Activated naive CD4-positive, alpha-beta T cell treated with anti-CD3 and anti-CD28 coated beads, Interleukin-2, amount 10 ng/mL, durations not matched to agents 7 days and 5 days (primary cell): ENCODE measurements around the gene ENTPD5.
"Not testable (repeated sequence)": the region's sequence is repeated elsewhere in the genome, so short reads cannot be mapped to it uniquely, and the experiment has no call there.

Experiments used
- CTCF ChIA-PET: fragments of 350-600 bp; sonication (Branson Sonifier 250); formaldehyde crosslinking; loops from one replicate; lab custom pipeline; 2021; ENCODE audit warnings: antibody characterized with exemption; lab: Charles Lee
- DNase-seq: peaks from one replicate; pipeline ENCODE4 v3.0.0-alpha.2; 2020
- H3K27ac Mint-ChIP-seq: one replicate; pipeline ENCODE4 v1.8.0; 2021; ENCODE audit warnings: mild to moderate bottlenecking, moderate library complexity, mixed read lengths
- H3K27me3 Mint-ChIP-seq: one replicate; pipeline ENCODE4 v1.8.0; 2021; ENCODE audit warnings: mild to moderate bottlenecking, mixed read lengths
- H3K36me3 Mint-ChIP-seq: one replicate; pipeline ENCODE4 v1.8.0; 2021; ENCODE audit warnings: mixed read lengths
- H3K4me1 Mint-ChIP-seq: one replicate; pipeline ENCODE4 v1.8.0; 2021; ENCODE audit warnings: mixed read lengths
- H3K4me3 Mint-ChIP-seq: one replicate; pipeline ENCODE4 v1.8.0; 2021; ENCODE audit warnings: mild to moderate bottlenecking, moderate library complexity, mixed read lengths
- H3K9me3 Mint-ChIP-seq: one replicate; pipeline ENCODE4 v1.8.0; 2021; ENCODE audit warnings: mixed read lengths

Gene ENTPD5

DNA sequence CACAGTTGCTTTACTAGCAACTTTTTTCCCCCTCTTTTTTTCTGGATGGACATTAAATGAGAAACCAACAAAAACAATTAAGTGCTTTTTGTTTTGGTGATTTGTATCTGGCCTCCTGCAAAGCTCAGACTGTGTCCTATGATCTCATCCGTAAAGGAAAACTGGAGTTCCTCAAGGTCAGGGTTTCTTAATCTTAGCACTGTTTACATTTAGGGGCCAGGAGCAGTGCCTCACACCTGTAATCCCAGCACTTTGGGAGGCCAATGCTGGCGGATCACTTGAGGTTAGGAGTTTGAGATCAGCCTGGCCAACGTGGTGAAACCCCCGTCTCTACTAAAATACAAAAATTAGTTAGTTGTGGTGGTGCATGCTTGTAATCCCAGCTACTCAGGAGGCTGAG is 28.0 kb downstream of the ENTPD5 start:
- H3K4me3 Mint-ChIP-seq: no peak overlapping the region
- peaks cover 12% of the 10 kb centered on the region for H3K36me3 Mint-ChIP-seq
- H3K9me3 Mint-ChIP-seq: no peaks in the 10 kb centered on the region
- no peak overlapping the region for H3K27ac Mint-ChIP-seq
- H3K4me1 Mint-ChIP-seq: no peaks in the 10 kb centered on the region
- CTCF ChIA-PET: no interaction called here
- no peaks in the 10 kb centered on the region for H3K27me3 Mint-ChIP-seq
- no peak for DNase-seq

DNA sequence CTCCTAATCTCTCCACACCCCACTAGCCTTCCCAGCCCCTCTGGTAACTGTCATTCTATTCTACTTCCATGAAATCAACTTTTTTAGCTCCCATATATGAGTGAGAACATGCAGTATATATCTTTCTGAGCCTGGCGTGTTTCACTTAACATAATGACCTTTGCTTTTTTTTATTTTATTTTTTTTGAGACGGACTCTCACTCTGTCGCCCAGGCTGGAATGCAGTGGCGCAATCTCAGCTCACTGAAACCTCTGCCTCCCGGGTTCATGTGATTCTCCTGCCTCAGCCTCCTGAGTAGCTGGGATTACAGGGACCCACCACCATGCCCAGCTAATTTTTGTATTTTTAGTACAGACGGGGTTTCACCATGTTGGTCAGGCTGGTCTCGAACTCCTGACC is 30.4 kb downstream of the ENTPD5 start:
- H3K4me1 Mint-ChIP-seq, DNase-seq, CTCF ChIA-PET, H3K4me3 Mint-ChIP-seq, H3K27ac Mint-ChIP-seq, H3K27me3 Mint-ChIP-seq, H3K9me3 Mint-ChIP-seq: not testable (repeated sequence)
- H3K36me3 Mint-ChIP-seq: peaks cover 18% of the 10 kb centered on the region

DNA sequence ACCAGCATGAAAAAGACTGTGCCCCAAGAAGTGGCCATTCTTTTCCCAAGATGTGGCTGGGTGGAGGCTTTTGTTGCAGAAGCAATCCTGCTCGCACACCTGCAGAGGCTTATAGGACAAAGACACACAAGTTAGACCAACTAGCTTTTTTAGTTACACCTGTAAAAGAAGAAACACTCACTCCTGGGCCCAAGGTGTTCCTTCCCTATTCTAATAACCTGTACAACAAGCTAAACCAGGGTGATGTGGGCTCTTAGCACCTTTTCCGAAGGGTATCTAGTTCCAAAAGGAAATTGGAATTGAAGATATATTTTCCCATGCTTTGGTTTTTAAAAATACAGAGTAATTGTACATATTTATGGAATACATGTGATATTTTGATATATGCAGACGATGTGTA is 31.0 kb downstream of the ENTPD5 start:
- no peak overlapping the region for H3K27ac Mint-ChIP-seq
- CTCF ChIA-PET: no interaction called here
- no peaks in the 10 kb centered on the region for H3K27me3 Mint-ChIP-seq
- no peaks in the 10 kb centered on the region for H3K4me1 Mint-ChIP-seq
- DNase-seq: no peak
- no peaks in the 10 kb centered on the region for H3K9me3 Mint-ChIP-seq
- H3K36me3 Mint-ChIP-seq: peaks cover 18% of the 10 kb centered on the region
- no peak overlapping the region for H3K4me3 Mint-ChIP-seq

DNA sequence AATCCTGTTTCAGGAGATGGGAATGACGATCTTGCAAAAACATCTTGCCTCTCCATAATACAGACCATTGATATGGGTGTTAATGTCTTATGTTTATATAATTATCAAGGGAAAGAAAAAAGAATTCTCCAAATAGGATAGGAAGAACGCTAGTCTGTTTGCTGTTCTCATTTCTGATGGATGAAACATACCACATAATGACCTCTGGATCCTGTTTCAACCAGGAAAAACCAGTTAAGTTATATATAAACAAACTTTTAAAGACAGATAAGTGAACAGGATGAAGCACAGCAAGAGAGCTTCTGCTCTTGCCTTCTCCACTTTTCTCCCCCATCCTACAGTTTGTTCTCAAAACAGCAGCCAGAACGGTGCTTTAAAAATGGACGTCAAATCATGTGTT is 41.2 kb downstream of the ENTPD5 start:
- DNase-seq: no peak
- Mint-ChIP-seq H3K9me3 (no peaks in the 10 kb centered on the region), H3K4me3 (no peak overlapping the region), H3K27me3 (no peaks in the 10 kb centered on the region), H3K36me3 (peaks cover 3% of the 10 kb centered on the region), H3K4me1 (no peaks in the 10 kb centered on the region), H3K27ac (no peak overlapping the region)
- CTCF ChIA-PET: no interaction called here

DNA sequence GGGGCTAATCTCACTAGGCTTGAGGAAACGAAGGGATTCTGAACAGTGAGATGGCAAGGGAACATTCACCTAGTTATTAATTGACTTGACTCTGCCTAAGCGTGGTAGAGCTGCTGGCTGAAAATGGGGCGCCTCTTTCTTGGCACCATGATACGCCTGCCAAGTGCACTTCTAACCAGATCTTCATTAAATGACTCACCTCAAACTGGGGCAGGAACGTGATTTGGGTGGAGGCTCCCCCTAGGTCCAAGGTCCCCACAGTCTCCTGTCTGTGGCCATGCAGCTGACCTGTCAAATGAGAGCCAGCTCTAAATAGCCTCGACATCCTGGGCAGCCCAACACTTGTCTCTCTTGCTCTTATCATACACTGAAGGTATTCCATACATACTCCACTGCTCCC is 43.0 kb downstream of the ENTPD5 start:
- no peak overlapping the region for H3K27ac Mint-ChIP-seq
- no peaks in the 10 kb centered on the region for H3K27me3 Mint-ChIP-seq
- H3K36me3 Mint-ChIP-seq: peaks cover 8% of the 10 kb centered on the region
- H3K9me3 Mint-ChIP-seq: no peaks in the 10 kb centered on the region
- H3K4me1 Mint-ChIP-seq: no peaks in the 10 kb centered on the region
- H3K4me3 Mint-ChIP-seq: no peak overlapping the region
- DNase-seq: no peak
- CTCF ChIA-PET: no interaction called here

DNA sequence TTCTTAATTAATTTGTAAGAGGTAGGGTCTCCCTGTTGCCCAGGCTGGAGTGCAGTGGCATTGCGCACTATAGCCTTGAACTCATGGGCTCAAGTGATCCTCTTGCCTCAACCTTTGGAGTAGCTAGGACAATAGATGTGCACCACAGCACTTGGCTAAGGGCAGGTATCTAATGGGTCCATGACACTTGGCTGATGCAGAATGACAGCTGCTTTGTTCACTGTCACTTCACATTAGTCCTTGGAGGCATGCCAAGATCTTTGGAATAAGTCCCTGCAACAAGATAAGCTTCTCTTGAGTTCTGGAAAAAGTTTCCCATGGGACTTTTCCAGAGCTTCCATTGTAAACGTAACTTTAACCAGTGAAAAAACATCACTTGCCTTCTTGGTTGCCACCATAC is 45.6 kb downstream of the ENTPD5 start:
- CTCF ChIA-PET: no interaction called here
- no peaks in the 10 kb centered on the region for H3K9me3 Mint-ChIP-seq

DNA sequence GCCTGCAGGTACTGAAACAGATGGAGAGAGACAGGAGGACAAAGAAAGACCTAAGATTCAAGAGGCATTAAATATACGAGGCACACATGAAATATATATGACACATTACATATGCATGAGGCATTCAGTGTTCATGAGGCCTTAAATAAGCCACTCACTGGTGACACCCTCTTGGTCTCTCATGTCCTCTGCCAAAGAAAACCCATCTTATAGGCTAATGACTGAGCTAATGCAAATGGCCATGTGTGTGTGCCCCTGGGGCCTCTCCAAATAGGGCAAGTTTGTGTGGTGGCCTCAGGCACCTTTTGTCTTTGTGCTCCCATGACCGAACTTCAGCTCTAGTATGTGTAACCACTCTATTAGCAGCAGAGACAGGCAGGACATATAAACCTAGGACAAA is 50.2 kb downstream of the ENTPD5 start:
- no peak for DNase-seq
- Mint-ChIP-seq H3K27ac (no peak overlapping the region), H3K9me3 (no peaks in the 10 kb centered on the region), H3K4me3 (no peak overlapping the region), H3K27me3 (no peaks in the 10 kb centered on the region), H3K36me3 (peaks cover 11% of the 10 kb centered on the region), H3K4me1 (no peaks in the 10 kb centered on the region)
- CTCF ChIA-PET: interaction anchor here (0.6 kb wide), 1 partner anchor 1484 kb away, joined by 3 read pairs; no protein-coding TSS in a partner anchor

More for the DNA sequence above, 45.6 kb downstream of the ENTPD5 start:
- Mint-ChIP-seq H3K4me1 (no peaks in the 10 kb centered on the region), H3K27me3 (no peaks in the 10 kb centered on the region), H3K27ac (no peak overlapping the region), H3K36me3 (peaks cover 12% of the 10 kb centered on the region), H3K4me3 (no peak overlapping the region)
- no peak for DNase-seq

DNA sequence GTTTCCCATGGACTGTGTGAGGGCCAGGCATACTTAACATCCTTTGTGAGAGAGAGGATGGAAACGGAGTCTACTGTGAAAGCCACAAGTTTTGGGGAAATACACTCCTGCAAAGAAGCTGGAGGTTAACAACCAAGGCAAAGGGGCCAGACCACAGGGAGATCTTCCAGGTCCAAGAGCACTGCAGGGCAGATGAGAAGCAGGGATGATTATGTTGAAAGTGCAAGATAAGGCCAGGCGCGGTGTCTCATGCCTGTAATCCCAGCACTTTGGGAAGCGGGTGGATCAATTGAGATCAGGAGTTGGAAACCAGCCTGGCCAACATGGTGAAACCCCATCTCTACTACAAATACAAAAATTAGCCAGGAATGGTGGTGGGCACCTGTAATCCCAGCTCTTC is 53.9 kb downstream of the ENTPD5 start:
- H3K36me3 Mint-ChIP-seq: peaks cover 27% of the 10 kb centered on the region
- H3K27me3 Mint-ChIP-seq: no peaks in the 10 kb centered on the region
- no peak for DNase-seq
- no peak overlapping the region for H3K27ac Mint-ChIP-seq
- no peak overlapping the region for H3K4me3 Mint-ChIP-seq
- H3K9me3 Mint-ChIP-seq: no peaks in the 10 kb centered on the region
- CTCF ChIA-PET: no interaction called here
- H3K4me1 Mint-ChIP-seq: no peaks in the 10 kb centered on the region

DNA sequence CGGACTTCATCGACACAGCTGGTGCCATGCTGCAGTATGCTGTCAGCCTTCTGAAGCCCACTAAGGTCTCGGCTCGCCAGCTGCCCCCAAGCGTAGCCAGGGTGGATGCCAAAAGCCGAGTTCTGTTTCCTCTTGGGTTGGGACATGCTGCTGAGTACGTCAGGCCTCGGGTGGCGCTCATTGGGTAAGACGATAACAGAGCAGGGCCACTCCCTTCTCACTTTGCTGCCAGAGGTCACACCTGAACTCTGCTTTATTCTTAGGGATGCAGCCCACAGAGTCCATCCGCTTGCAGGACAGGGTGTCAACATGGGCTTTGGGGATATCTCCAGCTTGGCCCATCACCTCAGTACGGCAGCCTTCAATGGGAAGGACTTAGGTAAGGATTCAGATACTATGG is 57.9 kb downstream of the ENTPD5 start:
- H3K9me3 Mint-ChIP-seq: no peaks in the 10 kb centered on the region
- no peaks in the 10 kb centered on the region for H3K4me1 Mint-ChIP-seq
- DNase-seq: no peak
- CTCF ChIA-PET: no interaction called here
- no peaks in the 10 kb centered on the region for H3K27me3 Mint-ChIP-seq
- peaks cover 35% of the 10 kb centered on the region for H3K36me3 Mint-ChIP-seq
- H3K27ac Mint-ChIP-seq: no peak overlapping the region
- no peak overlapping the region for H3K4me3 Mint-ChIP-seq

DNA sequence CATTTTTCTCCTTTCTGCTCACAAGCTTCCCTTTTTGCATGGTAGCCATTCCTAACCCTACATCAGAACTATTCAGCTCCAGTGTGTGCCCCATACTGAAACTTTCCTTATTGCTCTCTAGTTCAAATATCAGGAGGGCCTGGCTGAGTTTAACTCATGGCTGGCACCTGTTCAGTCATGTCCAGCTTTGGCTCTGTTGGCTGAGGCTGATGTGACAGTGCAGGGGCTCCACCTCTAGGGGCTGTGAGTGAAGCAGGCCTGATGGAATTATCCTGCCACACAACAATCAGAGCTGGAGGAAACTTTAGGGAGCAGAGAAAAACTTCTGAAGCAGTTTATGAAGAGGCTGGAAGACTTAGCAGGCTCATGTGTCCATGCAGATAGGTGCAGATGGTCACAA is 60.5 kb downstream of the ENTPD5 start:
- no peaks in the 10 kb centered on the region for H3K4me1 Mint-ChIP-seq
- DNase-seq: no peak
- H3K9me3 Mint-ChIP-seq: no peaks in the 10 kb centered on the region
- peaks cover 33% of the 10 kb centered on the region for H3K36me3 Mint-ChIP-seq
- no peaks in the 10 kb centered on the region for H3K27me3 Mint-ChIP-seq
- H3K4me3 Mint-ChIP-seq: no peak overlapping the region
- CTCF ChIA-PET: interaction anchor here (0.6 kb wide), 1 partner anchor 224 kb away, joined by 3 read pairs; no protein-coding TSS in a partner anchor
- no peak overlapping the region for H3K27ac Mint-ChIP-seq

DNA sequence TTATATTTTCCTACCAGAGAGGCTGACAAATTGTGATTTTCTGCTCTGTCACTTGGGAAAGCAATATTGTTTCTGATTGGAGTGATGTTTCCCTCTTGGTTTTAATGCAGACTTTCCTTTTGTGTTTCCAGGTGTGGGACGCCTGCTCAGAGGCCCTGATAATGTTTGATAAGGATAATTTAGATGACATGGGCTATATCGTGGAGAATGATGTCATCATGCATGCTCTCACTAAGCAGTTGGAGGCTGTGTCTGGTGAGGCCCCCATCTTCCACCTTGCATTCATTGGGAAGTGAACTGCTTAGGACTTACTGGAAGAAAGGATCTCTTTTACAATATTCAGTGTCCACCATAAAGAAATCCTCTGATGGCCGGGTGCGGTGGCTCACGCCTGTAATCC is 63.4 kb downstream of the ENTPD5 start:
- Mint-ChIP-seq H3K36me3 (peaks cover 18% of the 10 kb centered on the region), H3K4me1 (peaks cover 10% of the 10 kb centered on the region), H3K4me3 (no peak overlapping the region), H3K27me3 (no peaks in the 10 kb centered on the region), H3K27ac (no peak overlapping the region), H3K9me3 (no peaks in the 10 kb centered on the region)
- CTCF ChIA-PET: no interaction called here
- DNase-seq: no peak

DNA sequence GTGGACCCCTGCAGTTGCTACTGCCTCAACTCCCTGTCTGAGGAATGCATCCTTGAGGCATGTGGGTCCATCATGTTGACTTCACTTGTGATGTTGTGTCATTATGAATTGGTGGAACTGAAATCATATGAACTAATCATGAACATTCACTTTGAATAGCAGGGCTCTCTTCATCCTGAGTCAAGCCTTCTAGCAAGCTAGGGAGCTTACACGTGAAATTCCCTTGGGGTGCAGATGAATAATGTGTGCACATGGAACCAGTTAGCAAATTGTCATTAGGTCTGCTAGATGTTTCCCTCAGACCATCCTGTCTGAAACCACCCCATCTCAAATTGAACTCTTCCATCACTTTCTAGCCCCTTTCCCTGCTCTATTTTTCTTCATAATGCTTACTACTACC is 65.4 kb downstream of the ENTPD5 start:
- CTCF ChIA-PET: no interaction called here
- peaks cover 21% of the 10 kb centered on the region for H3K4me1 Mint-ChIP-seq
- DNase-seq: no peak
- H3K27ac Mint-ChIP-seq: no peak overlapping the region
- no peaks in the 10 kb centered on the region for H3K27me3 Mint-ChIP-seq
- H3K9me3 Mint-ChIP-seq: no peaks in the 10 kb centered on the region
- peaks cover 14% of the 10 kb centered on the region for H3K36me3 Mint-ChIP-seq
- H3K4me3 Mint-ChIP-seq: no peak overlapping the region

DNA sequence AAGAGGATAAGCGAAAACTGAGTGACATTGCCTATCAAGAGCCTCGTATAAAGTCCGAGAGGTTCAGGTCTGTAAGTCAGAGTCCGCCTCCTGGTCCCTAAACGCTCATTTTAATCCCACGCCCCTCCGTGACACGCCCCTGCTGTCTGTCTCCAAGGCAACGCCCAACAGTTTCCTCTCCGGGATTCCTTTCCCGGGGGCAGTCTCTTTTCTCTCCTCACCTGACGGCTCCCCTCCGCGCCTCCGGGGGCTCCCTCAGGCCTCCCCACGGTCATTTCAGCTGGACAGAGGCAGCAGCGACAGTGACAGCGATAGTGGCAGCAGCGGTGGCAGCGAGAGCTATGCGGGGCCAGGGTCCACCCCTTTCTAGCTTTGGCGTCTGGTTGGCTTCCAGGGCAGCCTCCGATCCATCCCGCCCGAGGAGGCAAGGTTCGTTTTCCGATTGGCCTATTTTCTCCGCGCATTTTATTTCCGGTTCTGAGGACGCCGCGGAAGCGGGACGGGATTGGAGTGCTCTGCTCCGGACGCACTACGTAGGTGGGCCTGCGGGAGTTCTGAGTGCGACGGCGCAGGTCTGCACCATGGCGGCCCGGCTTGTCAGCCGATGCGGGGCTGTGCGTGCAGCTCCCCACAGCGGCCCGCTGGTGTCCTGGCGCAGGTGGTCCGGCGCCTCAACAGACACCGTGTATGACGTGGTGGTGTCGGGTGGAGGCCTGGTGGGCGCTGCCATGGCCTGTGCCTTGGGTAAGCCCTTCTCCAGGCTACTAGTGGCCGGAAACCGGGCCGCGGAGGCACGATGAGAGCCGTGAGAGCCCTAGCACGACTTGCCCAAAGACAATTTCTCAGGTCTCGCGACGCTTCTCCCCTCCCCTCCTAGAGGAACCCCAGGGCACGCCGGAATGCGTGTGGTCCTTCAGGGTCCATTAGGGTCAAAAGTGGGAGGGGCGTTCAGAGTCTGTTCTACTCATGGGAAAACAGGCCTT is 69.0 kb downstream of the ENTPD5 start, which contains the start of the genes COQ6 and FAM161B:
COQ6 (plus strand) TSS at position 551 of the 983 bp plus-strand sequence; CDS start at position 582, 31 bp downstream.
FAM161B (minus strand) TSS at position 343 of the 983 bp plus-strand sequence; CDS start at position 275, 68 bp downstream.
- peaks cover 21% of the 10 kb centered on the region for H3K4me1 Mint-ChIP-seq
- peaks cover 3% of the 10 kb centered on the region for H3K36me3 Mint-ChIP-seq
- peak within 1 kb of the TSS; percentile 96 for H3K4me3 Mint-ChIP-seq
- H3K27me3 Mint-ChIP-seq: no peaks in the 10 kb centered on the region
- CTCF ChIA-PET: interaction anchor here (0.9 kb wide), 1 partner anchor 81 kb away, joined by 3 read pairs; no protein-coding TSS in a partner anchor
- H3K9me3 Mint-ChIP-seq: no peaks in the 10 kb centered on the region
- peak within 1 kb of the TSS; percentile 89 for H3K27ac Mint-ChIP-seq
- DNase-seq: peak; percentile 96

DNA sequence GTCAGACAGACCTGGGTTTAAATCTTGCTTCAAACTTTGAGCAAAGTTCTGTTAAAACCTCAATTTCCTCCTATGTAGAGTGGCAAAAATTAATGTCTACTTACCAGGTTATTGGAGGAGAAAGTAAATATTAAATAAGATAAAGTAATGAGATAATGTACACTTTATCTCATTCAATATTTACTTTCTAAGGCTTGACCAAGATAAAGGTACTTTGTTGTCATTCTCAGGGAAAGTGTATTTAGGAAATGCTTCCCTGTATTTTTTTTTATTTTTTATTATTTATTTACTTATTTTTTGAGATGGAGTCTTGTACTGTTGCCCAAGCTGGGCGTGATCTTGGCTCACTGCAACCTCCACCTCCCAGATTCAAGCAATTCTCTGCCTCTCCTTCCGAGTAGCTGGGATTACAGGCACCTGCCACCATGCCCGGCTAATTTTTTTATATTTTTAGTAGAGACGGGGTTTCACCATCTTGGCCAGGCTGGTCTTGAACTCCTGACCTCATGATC is 73.9 kb downstream of the ENTPD5 start:
- H3K4me1 Mint-ChIP-seq: peaks cover 15% of the 10 kb centered on the region
- CTCF ChIA-PET: no interaction called here
- no peaks in the 10 kb centered on the region for H3K36me3 Mint-ChIP-seq
- no peak overlapping the region for H3K27ac Mint-ChIP-seq
- H3K9me3 Mint-ChIP-seq: no peaks in the 10 kb centered on the region
- no peak for DNase-seq
- H3K4me3 Mint-ChIP-seq: no peak overlapping the region
- H3K27me3 Mint-ChIP-seq: no peaks in the 10 kb centered on the region
